ENCODE data around the gene VENTX. TPM values are rescaled to one million over a fixed set of nuclear protein-coding genes. Genes with fewer than 3 reads are reported as not detected.

The VENTX gene
- total and polyA plus RNA-seq, 2 donors (not counting 3 experiments of a cell fraction or from before 2014, with no cell fraction given): not detected

- no TSS peak for BruUV-seq (replicated peaks)
- Histone ChIP-seq H3K79me2 (ENCODE audit: control insufficient read depth, insufficient read depth, low read length) (no peaks in the 10 kb centered on the region), H2AFZ (ENCODE audit: low read depth, low read length) (no peak overlapping the region), H3K9ac (replicated peaks; ENCODE audit: extremely low read depth, insufficient read depth, low read length) (no peak overlapping the region), H4K20me1 (replicated peaks; ENCODE audit: control insufficient read depth, extremely low read depth, insufficient read depth, low read length) (no peaks in the 10 kb centered on the region), H3K9me1 (replicated peaks; ENCODE audit: control insufficient read depth, extremely low read depth, insufficient read depth, low read length) (no peaks in the 10 kb centered on the region), H3K4me3 (replicated peaks in 1 of 3; ENCODE audit: insufficient read depth in 1 of 3, low read depth in 1 of 3, low read length in 3 of 3) (no peak overlapping the region), H3K4me2 (ENCODE audit: insufficient read depth, low read length) (no peak overlapping the region), H3K27me3 (ENCODE audit: control insufficient read depth in 2 of 2, insufficient read depth in 2 of 2, low read length in 2 of 2) (no peaks in the 10 kb centered on the region), H3K4me1 (ENCODE audit: control insufficient read depth, extremely low read depth, insufficient read depth, low read length) (no peaks in the 10 kb centered on the region), H3K36me3 (ENCODE audit: control insufficient read depth in 2 of 2, extremely low read depth in 1 of 2, insufficient read depth in 2 of 2, low read length in 2 of 2) (no peaks in the 10 kb centered on the region), H3K9me3 (replicated peaks; ENCODE audit: control insufficient read depth, insufficient read depth, low read length) (no peaks in the 10 kb centered on the region), H3K27ac (ENCODE audit: insufficient read depth, low read depth, low read length) (no peak overlapping the region)
- intact Hi-C loops (cut with micrococcal nuclease): no loop called here
- dilution Hi-C loops (cut with MboI; ENCODE audit: extremely low pct_ligation_motif_present, low sequenced_read_pairs): no loop called here
- FAIRE-seq (no peak), DNase-seq (ENCODE audit: low read depth, low spot score) (no peak)
- POLR2A ChIA-PET: no interaction called here
- no peak for TF ChIP-seq EZH2 (IDR thresholded peaks at IDR 0.05; ENCODE audit: borderline replicate concordance, low read depth, low read length, severe bottlenecking)
- no peak for TF ChIP-seq JUN (IDR thresholded peaks at IDR 0.05; ENCODE audit: borderline replicate concordance, insufficient read depth, insufficient read length, low read depth)
- no peak for TF ChIP-seq POLR2AphosphoS5 (IDR thresholded peaks at IDR 0.05; ENCODE audit: insufficient read depth, low read depth, low read length)
- no peak for TF ChIP-seq FOS (IDR thresholded peaks at IDR 0.05; ENCODE audit: borderline replicate concordance, insufficient read depth, low read length)
- TF ChIP-seq CTCF (IDR thresholded peaks at IDR 0.05; ENCODE audit: extremely low read depth in 1 of 2, insufficient read depth in 1 of 2, low read depth in 1 of 2, low read length in 2 of 2): no peak
- TF ChIP-seq MAX (IDR thresholded peaks at IDR 0.05; ENCODE audit: insufficient read depth, insufficient read length): no peak
- no peak for TF ChIP-seq POLR2A (IDR thresholded peaks at IDR 0.05; ENCODE audit: low read depth, low read length)
- TF ChIP-seq GATA2 (IDR thresholded peaks at IDR 0.05; ENCODE audit: insufficient read depth, insufficient read length, low read depth, low read length): no peak
- TF ChIP-seq MYC (IDR thresholded peaks at IDR 0.05; ENCODE audit: low read depth, low read length): no peak
- CTCF ChIA-PET: no interaction called here
Measured at GRCh38 chr10:133251388-133252222, 13.9 kb downstream of the VENTX start.

Measured in endothelial cell of umbilical vein (primary cell).